Body of pancreas (tissue), 4 donors: ENCODE data around the gene GRIA1.
"Not testable (repeated sequence)": the region's sequence is repeated elsewhere in the genome, so short reads cannot be mapped to it uniquely, and the experiment has no call there.

Source experiments
- POLR2A ChIP-seq, 3 donors: fragments of 450-650 bp; IDR thresholded peaks; one replicate each; pipeline ENCODE4 v1.6.1; 2016; ENCODE audit warnings: antibody characterized with exemption in 3 of 3, mild to moderate bottlenecking in 2 of 3
- TF ChIP-seq, protein P1 (sequence below), 7 experiments: fragments of 450-650 bp in 4 of 7; fragments of 200-600 bp in 3 of 7; sonication (generic) in 3 of 7; IDR thresholded peaks; one replicate each; pipeline ENCODE4 v1.5.1; 2016 to 2019; ENCODE audit warnings: antibody characterized with exemption in 7 of 7

DNA sequence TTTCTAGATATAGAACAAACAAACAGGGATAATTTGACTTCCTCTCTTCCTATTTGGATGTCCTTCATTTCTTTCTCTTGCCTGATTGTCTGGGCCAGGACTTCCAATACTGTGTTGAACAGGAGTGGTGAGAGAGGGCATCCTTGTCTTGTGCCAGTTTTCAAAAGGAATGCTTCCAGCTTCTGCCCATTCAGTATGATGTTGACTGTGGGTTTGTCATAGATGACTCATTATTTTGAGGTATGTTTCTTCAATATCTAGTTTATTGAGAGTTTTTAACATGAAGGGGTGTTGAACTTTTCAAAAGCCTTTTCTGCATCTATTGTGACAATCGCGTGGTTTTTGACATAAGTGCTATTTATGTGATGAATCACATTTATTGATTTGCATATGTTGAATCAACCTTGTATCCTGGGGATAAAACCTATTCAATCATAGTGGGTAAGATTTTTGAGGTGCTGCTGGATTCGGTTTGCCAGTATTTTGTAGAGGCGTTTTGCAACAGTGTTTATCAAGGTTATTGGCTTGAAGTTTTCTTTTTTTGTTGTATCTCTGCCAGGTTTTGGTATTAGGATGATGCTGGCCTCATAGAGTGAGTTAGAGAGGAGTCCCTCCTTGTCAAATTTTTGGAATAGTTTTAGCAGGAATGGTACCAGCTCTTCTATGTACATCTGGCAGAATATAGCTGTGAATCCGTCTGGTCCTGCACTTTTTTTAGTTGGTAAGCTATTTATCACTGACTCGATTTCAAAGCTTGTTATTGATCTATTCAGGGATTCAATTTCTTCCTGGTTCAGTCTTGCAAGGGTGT, 359.0 kb downstream of the GRIA1 start:
- TF ChIP-seq, protein P1, sequence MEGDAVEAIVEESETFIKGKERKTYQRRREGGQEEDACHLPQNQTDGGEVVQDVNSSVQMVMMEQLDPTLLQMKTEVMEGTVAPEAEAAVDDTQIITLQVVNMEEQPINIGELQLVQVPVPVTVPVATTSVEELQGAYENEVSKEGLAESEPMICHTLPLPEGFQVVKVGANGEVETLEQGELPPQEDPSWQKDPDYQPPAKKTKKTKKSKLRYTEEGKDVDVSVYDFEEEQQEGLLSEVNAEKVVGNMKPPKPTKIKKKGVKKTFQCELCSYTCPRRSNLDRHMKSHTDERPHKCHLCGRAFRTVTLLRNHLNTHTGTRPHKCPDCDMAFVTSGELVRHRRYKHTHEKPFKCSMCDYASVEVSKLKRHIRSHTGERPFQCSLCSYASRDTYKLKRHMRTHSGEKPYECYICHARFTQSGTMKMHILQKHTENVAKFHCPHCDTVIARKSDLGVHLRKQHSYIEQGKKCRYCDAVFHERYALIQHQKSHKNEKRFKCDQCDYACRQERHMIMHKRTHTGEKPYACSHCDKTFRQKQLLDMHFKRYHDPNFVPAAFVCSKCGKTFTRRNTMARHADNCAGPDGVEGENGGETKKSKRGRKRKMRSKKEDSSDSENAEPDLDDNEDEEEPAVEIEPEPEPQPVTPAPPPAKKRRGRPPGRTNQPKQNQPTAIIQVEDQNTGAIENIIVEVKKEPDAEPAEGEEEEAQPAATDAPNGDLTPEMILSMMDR (IDR thresholded peaks at IDR 0.05), result not testable (repeated sequence)
- not testable (repeated sequence) for TF ChIP-seq POLR2A (IDR thresholded peaks at IDR 0.05)
